B cell (primary cell): Measurements from ENCODE around the gene GALNT6. TPM values are rescaled to one million over a fixed set of nuclear protein-coding genes. Genes with fewer than 3 reads are reported as not detected.

Source experiments
- ATAC-seq: fragments of 200-7000 bp; cut with Tn5 transposase; one replicate; pipeline ENCODE4 v1.10.0; 2021; ENCODE audit warnings: low read depth, mild to moderate bottlenecking, moderate number of reproducible peaks, moderate library complexity
- CTCF ChIA-PET: fragments of 350-600 bp; sonication (Branson Sonifier 250); formaldehyde crosslinking; loops from one replicate; lab custom pipeline; 2021; ENCODE audit warnings: antibody characterized with exemption, inconsistent platforms; lab: Charles Lee
- POLR2A ChIA-PET: fragments of 350-600 bp; sonication (Branson Sonifier 250); formaldehyde crosslinking; loops from one replicate; lab custom pipeline; 2021; ENCODE audit warnings: antibody characterized with exemption; lab: Charles Lee
- DNase-seq: peaks from one replicate; pipeline ENCODE4 v3.0.0; 2013
- H2AFZ ChIP-seq: 2 replicates; pipeline ENCODE4 v1.6.1; 2012; ENCODE audit warnings: mild to moderate bottlenecking, low read depth, low read length; ENCODE audit not compliant: insufficient read depth, poor library complexity, severe bottlenecking
- H3K27ac ChIP-seq, 2 donors: 1 replicate in 1 of 2; 2 replicates in 1 of 2; pipeline ENCODE4 v1.5.1; 2012 to 2013; ENCODE audit warnings: low read length in 2 of 2, mild to moderate bottlenecking in 2 of 2, moderate library complexity in 1 of 2
- H3K27me3 ChIP-seq, 4 experiments: fragments of 200-600 bp in 1 of 4; sonication (generic) in 1 of 4; replicated peaks in 1 of 4; 1 replicate in 2 of 4; 2 replicates in 2 of 4; pipeline versions ENCODE4 v1.6.1 to v1.7.0; 2013 to 2016; ENCODE audit warnings: low read length in 3 of 4, mild to moderate bottlenecking in 2 of 4, mixed read lengths in 1 of 4, moderate library complexity in 1 of 4; ENCODE audit not compliant: insufficient read depth in 4 of 4, control insufficient read depth in 3 of 4; ENCODE audit errors: control extremely low read depth in 1 of 4
- H3K36me3 ChIP-seq, 2 experiments: replicated peaks in 1 of 2; 1 replicate in 1 of 2; 2 replicates in 1 of 2; pipeline versions ENCODE4 v1.6.1 to v1.7.1; 2013; ENCODE audit warnings: low read length in 1 of 2; ENCODE audit not compliant: insufficient read depth in 2 of 2, control insufficient read depth in 1 of 2; ENCODE audit errors: control extremely low read depth in 1 of 2, extremely low read depth in 1 of 2
- H3K4me1 ChIP-seq, 2 donors: fragments of 200-600 bp in 1 of 2; sonication (generic) in 1 of 2; 1 replicate in 1 of 2; 2 replicates in 1 of 2; pipeline versions ENCODE4 v1.5.1 to v1.6.1; 2013 to 2017; ENCODE audit warnings: low read length in 2 of 2; ENCODE audit not compliant: control insufficient read depth in 2 of 2, insufficient read depth in 2 of 2
- H3K4me2 ChIP-seq: replicated peaks from 2 replicates; pipeline ENCODE3; 2012; ENCODE audit warnings: mild to moderate bottlenecking, low read depth, low read length; ENCODE audit not compliant: poor library complexity, severe bottlenecking
- H3K4me3 ChIP-seq, 5 experiments: fragments of 200-600 bp in 1 of 5; sonication (generic) in 1 of 5; 1 replicate in 3 of 5; 2 replicates in 2 of 5; pipeline versions ENCODE4 v1.5.1 to v1.7.0; 2011 to 2016; ENCODE audit warnings: low read length in 4 of 5, mild to moderate bottlenecking in 4 of 5, low read depth in 2 of 5, control low read depth in 1 of 5, moderate library complexity in 1 of 5; ENCODE audit not compliant: insufficient read depth in 1 of 5; ENCODE audit errors: control extremely low read depth in 1 of 5, extremely low read depth in 1 of 5
- H3K79me2 ChIP-seq: fragments of 200-600 bp; sonication (generic); one replicate; pipeline ENCODE4 v1.6.0; 2016; ENCODE audit warnings: low read length; ENCODE audit not compliant: control insufficient read depth, insufficient read depth
- H3K9ac ChIP-seq: fragments of 200-600 bp; sonication (generic); 2 replicates; pipeline ENCODE4 v1.6.1; 2017; ENCODE audit warnings: mild to moderate bottlenecking, low read length, moderate library complexity
- H3K9me3 ChIP-seq, 3 donors: one replicate each; pipeline versions ENCODE4 v1.6.1 to v1.7.1; 2013; ENCODE audit warnings: low read length in 2 of 3; ENCODE audit not compliant: control insufficient read depth in 2 of 3, insufficient read depth in 1 of 3; ENCODE audit errors: control extremely low read depth in 1 of 3
- H4K20me1 ChIP-seq: 2 replicates; pipeline ENCODE4 v1.6.0; 2012; ENCODE audit warnings: mild to moderate bottlenecking, low read length; ENCODE audit not compliant: insufficient read depth, control insufficient read depth, poor library complexity, severe bottlenecking
- H3K27ac Mint-ChIP-seq: one replicate; pipeline ENCODE4 v1.8.0; 2021; ENCODE audit warnings: mixed read lengths
- H3K27me3 Mint-ChIP-seq: one replicate; pipeline ENCODE4 v1.8.0; 2021; ENCODE audit warnings: mixed read lengths
- H3K4me1 Mint-ChIP-seq: one replicate; pipeline ENCODE4 v1.8.0; 2021; ENCODE audit warnings: mixed read lengths
- H3K4me3 Mint-ChIP-seq: one replicate; pipeline ENCODE4 v1.8.0; 2021; ENCODE audit warnings: mixed read lengths
- H3K9me3 Mint-ChIP-seq: one replicate; pipeline ENCODE4 v1.8.0; 2022; ENCODE audit warnings: mixed read lengths; ENCODE audit not compliant: insufficient read depth
- EZH2 ChIP-seq: IDR thresholded peaks from 2 replicates; pipeline ENCODE4 v1.6.1; 2012; ENCODE audit warnings: borderline replicate concordance, low read depth, mild to moderate bottlenecking, moderate library complexity, low read length; ENCODE audit not compliant: insufficient read depth, poor library complexity, severe bottlenecking
- WGBS: methylation state at CpG from one replicate; pipeline ENCODE4 v1.1.5; 2013; ENCODE audit warnings: missing lambda C conversion rate; ENCODE audit not compliant: insufficient coverage; 5-methylcytosine and 5-hydroxymethylcytosine counted together
- intact Hi-C: fragments of 100-400 bp; cut with micrococcal nuclease; formaldehyde crosslinking; loops from one replicate; pipeline ENCODE4 v1.10.0; 2022
- polyA plus RNA-seq: library from polyadenylated mRNA; depleted of rRNA; stranded (reverse); fragments of >200 nt; gene quantifications from 2 replicates; pipeline ENCODE4 v1.2.3, GENCODE V29; 2012
- total RNA-seq, 2 donors: library from RNA; stranded (reverse); fragments of 120-200 nt in 1 of 2; gene quantifications; 1 replicate in 1 of 2; 2 replicates in 1 of 2; pipeline versions ENCODE4 v1.2.3 to v1.2.4, GENCODE V29; 2013 to 2022
- TF ChIP-seq, protein P1 (sequence below): fragments of 200-600 bp; IDR thresholded peaks from one replicate; pipeline ENCODE4 v1.8.0; 2022; ENCODE audit warnings: antibody characterized with exemption, mild to moderate bottlenecking

Gene GALNT6
- total and polyA plus RNA-seq, 2 donors (not counting 1 experiment from before 2014, with no cell fraction given), result 9.0 to 10.3 TPM

DNA sequence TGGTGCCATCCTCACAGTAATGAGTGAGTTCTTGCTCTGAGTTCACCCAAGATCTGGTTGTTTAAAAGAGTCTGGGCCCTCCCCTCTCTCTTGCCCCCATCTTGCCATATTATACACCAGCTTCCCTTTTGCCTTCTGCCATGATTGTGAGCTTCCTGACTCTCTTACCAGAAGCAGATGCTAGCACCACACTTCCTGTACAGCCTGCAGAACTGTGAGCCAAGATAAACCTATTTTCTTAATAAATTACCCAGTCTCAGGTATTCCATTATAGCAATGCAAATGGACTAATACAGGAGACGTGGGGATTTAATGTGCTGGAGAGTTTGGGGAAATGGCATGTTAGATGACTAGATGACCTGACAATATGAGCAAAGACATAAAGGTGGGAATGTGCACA, 46.2 kb upstream of the GALNT6 start:
- Mint-ChIP-seq H3K4me1 (peaks cover 11% of the 10 kb centered on the region), H3K9me3 (no peaks in the 10 kb centered on the region), H3K4me3 (no peak overlapping the region), H3K27ac (no peak overlapping the region), H3K27me3 (no peaks in the 10 kb centered on the region)
- CTCF ChIA-PET, result no interaction called here
- intact Hi-C loops, result no loop called here
- Histone ChIP-seq H3K4me3 (no peak overlapping the region), H3K4me2 (no peak overlapping the region), H3K4me1 (peaks cover 0 to 7% of the 10 kb centered on the region in 2 donors), H3K79me2 (no peaks in the 10 kb centered on the region), H3K9me3 (no peaks in the 10 kb centered on the region), H3K36me3 (no peaks in the 10 kb centered on the region), H2AFZ (no peak overlapping the region), H3K27me3 (no peaks in the 10 kb centered on the region), H3K27ac (no peak overlapping the region), H4K20me1 (no peaks in the 10 kb centered on the region), H3K9ac (no peak overlapping the region)
- 17% methylated on average over 1 of the region's 1 CpG for WGBS
- DNase-seq, result no peak
- no peak for ATAC-seq
- TF ChIP-seq EZH2, result no peak
- TF ChIP-seq, protein P1, sequence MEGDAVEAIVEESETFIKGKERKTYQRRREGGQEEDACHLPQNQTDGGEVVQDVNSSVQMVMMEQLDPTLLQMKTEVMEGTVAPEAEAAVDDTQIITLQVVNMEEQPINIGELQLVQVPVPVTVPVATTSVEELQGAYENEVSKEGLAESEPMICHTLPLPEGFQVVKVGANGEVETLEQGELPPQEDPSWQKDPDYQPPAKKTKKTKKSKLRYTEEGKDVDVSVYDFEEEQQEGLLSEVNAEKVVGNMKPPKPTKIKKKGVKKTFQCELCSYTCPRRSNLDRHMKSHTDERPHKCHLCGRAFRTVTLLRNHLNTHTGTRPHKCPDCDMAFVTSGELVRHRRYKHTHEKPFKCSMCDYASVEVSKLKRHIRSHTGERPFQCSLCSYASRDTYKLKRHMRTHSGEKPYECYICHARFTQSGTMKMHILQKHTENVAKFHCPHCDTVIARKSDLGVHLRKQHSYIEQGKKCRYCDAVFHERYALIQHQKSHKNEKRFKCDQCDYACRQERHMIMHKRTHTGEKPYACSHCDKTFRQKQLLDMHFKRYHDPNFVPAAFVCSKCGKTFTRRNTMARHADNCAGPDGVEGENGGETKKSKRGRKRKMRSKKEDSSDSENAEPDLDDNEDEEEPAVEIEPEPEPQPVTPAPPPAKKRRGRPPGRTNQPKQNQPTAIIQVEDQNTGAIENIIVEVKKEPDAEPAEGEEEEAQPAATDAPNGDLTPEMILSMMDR, result no peak
- POLR2A ChIA-PET, result no interaction called here

- Mint-ChIP-seq H3K4me3 (no peak overlapping the region), H3K4me1 (peaks cover 28% of the 10 kb centered on the region), H3K27me3 (no peaks in the 10 kb centered on the region), H3K27ac (no peak overlapping the region), H3K9me3 (no peaks in the 10 kb centered on the region)
- no peaks in the 10 kb centered on the region for H4K20me1 ChIP-seq
- TF ChIP-seq, protein P1, result no peak
- TF ChIP-seq EZH2, result no peak
- H3K4me2 ChIP-seq, result no peak overlapping the region
- no peaks in the 10 kb centered on the region for H3K79me2 ChIP-seq
- H3K9me3 ChIP-seq, result no peaks in the 10 kb centered on the region
- intact Hi-C loops, result no loop called here
- POLR2A ChIA-PET, result no interaction called here
- CTCF ChIA-PET, result no interaction called here
- DNase-seq (no peak), ATAC-seq (no peak)
- no peaks in the 10 kb centered on the region for H3K36me3 ChIP-seq
- H3K4me1 ChIP-seq, result peaks cover 13 to 21% of the 10 kb centered on the region in 2 donors
- no peaks in the 10 kb centered on the region for H3K27me3 ChIP-seq
- no peak overlapping the region for H3K27ac ChIP-seq
- no peak overlapping the region for H3K4me3 ChIP-seq
- no peak overlapping the region for H2AFZ ChIP-seq
- H3K9ac ChIP-seq, result no peak overlapping the region
- no CpG with 5 or more reads among the region's 1 CpG for WGBS
Measured at GRCh38 chr12:51434305-51434704, 43.1 kb upstream of the GALNT6 start.
